22Rv1 (cell line): ENCODE data around the gene RAB5IF.
"Not testable (repeated sequence)": the region's sequence is repeated elsewhere in the genome, so short reads cannot be mapped to it uniquely, and the experiment has no call there.

Experiments
- H3K27ac ChIP-seq: fragments of 450-650 bp; 2 replicates; pipeline ENCODE4 v1.5.1; 2017
- CTCF ChIP-seq: fragments of 450-650 bp; IDR thresholded peaks from 2 replicates; pipeline ENCODE4 v1.5.1; 2017; ENCODE audit warnings: mild to moderate bottlenecking
- ZFX ChIP-seq: fragments of 450-650 bp; IDR thresholded peaks from 2 replicates; pipeline ENCODE4 v1.6.1; 2017; ENCODE audit warnings: antibody characterized with exemption, borderline replicate concordance

The RAB5IF gene

DNA sequence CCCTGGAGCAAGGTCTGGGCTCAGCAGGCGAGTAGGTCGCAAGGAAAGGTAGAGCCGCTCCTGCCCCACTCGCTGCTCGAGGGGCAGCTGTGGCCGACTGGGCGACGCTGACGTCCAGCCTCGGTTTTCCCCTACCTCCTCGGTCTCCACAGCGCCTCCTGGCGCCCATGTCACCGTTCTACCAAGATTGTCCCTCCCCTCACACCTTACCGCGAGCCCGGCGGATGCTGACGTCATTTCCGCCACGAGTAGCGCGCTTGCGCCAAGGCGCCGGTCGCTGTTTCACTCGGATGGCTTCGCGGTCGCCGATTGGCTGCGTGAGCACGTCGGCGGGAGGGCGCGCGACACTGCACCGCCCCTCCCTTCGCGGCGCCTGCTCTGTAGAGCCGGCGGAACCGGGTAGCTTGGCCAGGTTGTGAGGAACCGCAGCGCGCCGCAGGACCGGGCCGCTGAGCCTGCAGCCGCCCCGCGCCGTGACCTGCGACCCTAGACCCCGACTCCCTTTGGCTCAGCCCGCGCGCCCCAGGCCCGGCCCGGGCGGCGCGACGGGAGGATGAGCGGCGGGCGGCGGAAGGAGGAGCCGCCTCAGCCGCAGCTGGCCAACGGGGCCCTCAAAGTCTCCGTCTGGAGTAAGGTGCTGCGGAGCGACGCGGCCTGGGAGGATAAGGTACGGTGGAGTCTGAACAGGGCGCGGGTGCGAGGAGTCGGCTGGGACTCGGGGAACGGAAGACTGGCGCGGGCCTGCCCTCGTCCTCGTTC lies at the start of gene RAB5IF:
Gene RAB5IF, plus strand, starts transcription at position 381 of the 759 bp plus-strand sequence. Its CDS starts 173 bp downstream, at position 554.
- H3K27ac ChIP-seq, result peak within 1 kb of the TSS; percentile 75
- no peak for TF ChIP-seq ZFX
- peak; percentile 96 for TF ChIP-seq CTCF

- no peak for TF ChIP-seq CTCF
- TF ChIP-seq ZFX, result no peak
- no peak overlapping the region for H3K27ac ChIP-seq
Observed at GRCh38 chr20:36562724-36563123, 42.9 kb upstream of the RAB5IF start.

DNA sequence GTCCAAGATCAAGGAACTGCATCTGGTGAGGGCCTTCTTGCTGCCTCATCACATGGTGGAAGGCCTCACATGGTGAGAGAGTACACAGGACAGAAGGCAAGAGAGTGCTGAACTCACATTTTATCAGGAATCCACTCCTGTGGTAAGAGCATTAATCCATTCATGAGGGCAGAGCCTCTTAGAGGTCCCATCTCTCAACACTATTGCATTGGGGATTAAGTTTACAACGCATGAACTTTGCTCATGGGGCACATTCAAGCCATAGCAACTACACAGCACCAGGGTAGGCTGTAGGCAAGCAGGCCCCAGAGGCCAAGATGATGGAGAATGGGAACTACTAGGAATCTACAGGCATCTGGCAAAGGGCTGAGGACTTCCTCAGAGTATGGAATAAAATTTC lies 42.2 kb upstream of the RAB5IF start:
- TF ChIP-seq CTCF (no peak), ZFX (no peak)
- H3K27ac ChIP-seq, result no peak overlapping the region

DNA sequence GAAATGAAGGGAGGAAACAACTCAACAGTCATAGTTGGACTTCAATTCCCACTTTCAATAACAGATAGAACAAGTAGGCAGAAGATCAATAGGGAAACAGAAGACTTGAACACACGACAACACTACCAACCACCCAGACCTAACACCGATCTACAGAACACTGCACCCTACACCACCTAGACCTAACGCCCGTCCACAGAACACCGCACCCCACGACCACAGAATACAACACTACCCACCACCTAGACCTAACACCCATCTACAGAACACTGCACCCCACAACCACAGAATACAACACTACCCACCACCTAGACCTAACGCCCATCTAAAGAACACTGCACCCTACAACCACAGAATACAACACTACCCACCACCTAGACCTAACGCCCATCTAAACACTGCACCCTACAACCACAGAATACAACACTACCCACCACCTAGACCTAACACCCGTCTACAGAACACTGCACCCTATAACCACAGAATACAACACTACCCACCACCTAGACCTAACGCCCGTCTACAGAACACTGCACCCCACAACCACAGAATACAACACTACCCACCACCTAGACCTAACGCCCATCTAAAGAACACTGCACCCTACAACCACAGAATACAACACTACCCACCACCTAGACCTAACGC lies 41.4 kb upstream of the RAB5IF start:
- H3K27ac ChIP-seq, result not testable (repeated sequence)

DNA sequence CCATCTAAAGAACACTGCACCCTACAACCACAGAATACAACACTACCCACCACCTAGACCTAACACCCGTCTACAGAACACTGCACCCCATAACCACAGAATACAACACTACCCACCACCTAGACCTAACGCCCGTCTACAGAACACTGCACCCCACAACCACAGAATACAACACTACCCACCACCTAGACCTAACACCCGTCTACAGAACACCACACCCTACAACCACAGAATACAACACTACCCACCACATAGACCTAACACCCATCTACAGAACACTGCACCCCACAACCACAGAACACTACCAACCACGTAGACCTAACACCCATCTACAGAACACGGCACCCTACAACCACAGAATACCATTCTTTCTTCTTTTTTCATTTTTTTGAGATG lies 40.9 kb upstream of the RAB5IF start:
- not testable (repeated sequence) for H3K27ac ChIP-seq

DNA sequence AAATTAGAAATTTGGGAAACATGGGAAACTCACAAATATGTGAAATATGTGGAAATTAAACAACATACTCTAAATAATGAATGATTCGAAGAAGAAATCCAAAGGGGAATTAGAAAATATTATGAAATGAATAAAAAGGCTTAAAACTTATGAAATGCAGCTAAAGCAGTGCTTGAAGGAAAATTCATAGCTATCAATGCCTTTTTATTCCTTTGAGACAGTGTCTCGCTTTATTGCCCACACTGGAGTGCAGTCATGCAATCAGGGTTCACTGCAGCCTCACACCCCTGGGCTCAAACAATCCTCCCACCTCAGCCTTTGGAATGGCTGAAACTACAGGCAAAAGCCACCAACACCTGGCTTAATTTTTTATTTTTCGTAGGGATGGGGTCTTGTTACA lies 40.1 kb upstream of the RAB5IF start:
- no peak for TF ChIP-seq ZFX
- TF ChIP-seq CTCF, result no peak

GRCh38 chr20:36569847-36570429 lies 35.6 kb upstream of the RAB5IF start:
- H3K27ac ChIP-seq, result no peak overlapping the region
- TF ChIP-seq CTCF (no peak), ZFX (no peak)

More for the DNA sequence above, 40.1 kb upstream of the RAB5IF start:
- no peak overlapping the region for H3K27ac ChIP-seq
